Choroid plexus epithelial cell (primary cell): Measurements from ENCODE around the gene KIR2DL3.
"Not testable (repeated sequence)": the region's sequence is repeated elsewhere in the genome, so short reads cannot be mapped to it uniquely, and the experiment has no call there.

Source experiments
- DNase-seq: peaks from one replicate; pipeline ENCODE4 v3.0.0-alpha.2; 2010; ENCODE audit warnings: low read depth
- H3K4me3 ChIP-seq: 2 replicates; pipeline ENCODE4 v1.5.1; 2011; ENCODE audit warnings: low read depth, mild to moderate bottlenecking, control low read depth, low read length, moderate library complexity
- CTCF ChIP-seq: conservative IDR thresholded peaks from 2 replicates; pipeline ENCODE4 v1.5.1; 2011; ENCODE audit warnings: low read depth, mild to moderate bottlenecking, control low read depth, inconsistent platforms, low read length, moderate library complexity

Gene KIR2DL3

DNA sequence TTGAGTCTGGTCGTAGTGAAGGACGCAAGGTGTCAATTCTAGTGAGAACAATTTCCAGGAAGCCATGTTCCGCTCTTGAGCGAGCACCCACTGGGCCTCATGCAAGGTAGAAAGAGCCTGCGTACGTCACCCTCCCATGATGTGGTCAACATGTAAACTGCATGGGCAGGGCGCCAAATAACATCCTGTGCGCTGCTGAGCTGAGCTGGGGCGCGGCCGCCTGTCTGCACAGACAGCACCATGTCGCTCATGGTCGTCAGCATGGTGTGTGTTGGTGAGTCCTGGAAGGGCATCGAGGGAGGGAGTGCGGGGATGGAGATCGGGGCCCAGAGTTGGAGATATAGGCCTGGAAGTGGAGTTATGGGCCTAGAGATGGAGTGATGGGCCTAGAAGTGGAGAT lies at the start of gene KIR2DL3:
TSS of gene KIR2DL3 (plus strand) at position 208 of the 400 bp plus-strand sequence. CDS start at position 241, 33 bp downstream.
- not testable (repeated sequence) for H3K4me3 ChIP-seq, DNase-seq

DNA sequence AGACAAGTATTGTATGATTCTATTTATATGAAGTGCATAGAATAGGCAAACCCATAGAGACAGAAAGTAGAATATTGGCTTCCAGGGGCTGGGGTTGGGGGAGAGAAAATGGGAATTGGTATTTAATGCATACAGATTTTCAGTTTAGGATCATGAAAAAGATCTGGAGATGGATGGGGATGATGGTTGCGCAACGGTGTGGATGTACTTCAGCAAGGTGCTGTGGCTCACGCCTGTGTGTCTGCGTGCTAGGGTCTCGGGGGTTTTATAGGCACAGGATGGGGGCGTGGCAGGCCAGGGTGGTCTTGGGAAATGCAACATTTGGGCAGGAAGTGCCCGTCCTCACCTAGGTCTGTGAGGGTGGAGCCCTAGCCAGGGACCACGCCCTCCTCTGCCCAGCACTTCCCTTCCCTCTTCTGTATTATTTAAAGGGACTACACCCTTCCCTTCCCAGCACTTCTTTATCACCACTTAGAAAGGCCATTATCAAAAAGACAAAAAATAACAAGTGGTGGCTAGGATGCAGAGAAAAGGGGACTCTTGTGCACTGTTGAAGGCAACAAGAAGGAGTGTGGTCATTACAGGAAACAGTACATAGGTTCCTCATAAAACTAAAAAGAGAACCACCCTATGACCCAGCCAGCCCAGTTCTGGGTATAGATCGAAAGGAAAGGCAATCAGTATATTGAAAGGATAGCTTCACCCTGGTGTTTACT lies 46.6 kb upstream of the KIR2DL3 start:
- DNase-seq: no peak
- no peak overlapping the region for H3K4me3 ChIP-seq
- TF ChIP-seq CTCF: no peak

- H3K4me3 ChIP-seq: no peak overlapping the region
- no peak for DNase-seq
- TF ChIP-seq CTCF: no peak
These were observed 46.1 kb upstream of the KIR2DL3 start for GRCh38 chr19:54692298-54692615.

DNA sequence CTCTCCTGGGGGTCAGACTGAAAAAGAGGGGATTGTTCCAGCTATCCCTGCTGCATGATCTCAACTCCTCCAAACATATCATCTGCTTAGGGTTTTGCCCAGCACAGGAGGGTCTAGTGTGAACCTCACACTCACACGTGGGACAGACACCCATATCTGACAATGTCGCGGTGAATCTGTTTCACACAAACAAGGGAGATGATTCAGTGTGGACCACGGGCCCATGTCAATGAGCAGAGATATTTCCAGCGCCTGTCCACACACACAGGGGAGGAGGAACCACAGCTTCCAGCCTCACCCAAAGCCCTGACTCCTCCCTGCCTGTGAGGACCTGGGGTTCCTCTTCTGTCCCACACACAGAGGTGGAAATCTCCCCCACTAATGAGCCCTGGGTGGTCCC lies 43.7 kb upstream of the KIR2DL3 start:
- no peak for TF ChIP-seq CTCF
- no peak overlapping the region for H3K4me3 ChIP-seq
- DNase-seq: no peak

DNA sequence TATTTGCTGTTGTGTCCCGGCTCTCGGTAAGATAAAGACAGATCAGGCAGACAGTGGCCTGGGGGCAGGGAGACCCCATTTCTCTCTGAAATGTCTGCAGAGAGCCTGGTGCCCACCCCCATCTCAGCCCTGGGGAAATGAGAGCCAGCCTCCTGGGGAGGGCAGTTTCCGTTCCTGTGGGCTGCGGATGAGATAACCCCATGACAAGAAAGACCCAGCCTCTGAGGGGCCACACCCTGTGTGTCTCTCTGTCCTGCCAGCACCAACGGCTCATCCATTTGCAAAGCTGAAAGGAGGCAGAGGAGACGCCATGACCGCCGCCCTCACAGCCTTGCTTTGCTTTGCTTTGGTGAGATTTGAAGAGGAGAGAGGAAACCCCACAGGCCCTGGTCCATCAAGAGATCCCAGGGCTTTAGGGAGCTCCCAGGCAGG lies 42.2 kb upstream of the KIR2DL3 start:
- TF ChIP-seq CTCF: no peak
- H3K4me3 ChIP-seq: no peak overlapping the region
- DNase-seq: no peak

GRCh38 chr19:54696766-54697165 lies 41.5 kb upstream of the KIR2DL3 start:
- TF ChIP-seq CTCF: no peak
- no peak for DNase-seq
- no peak overlapping the region for H3K4me3 ChIP-seq

DNA sequence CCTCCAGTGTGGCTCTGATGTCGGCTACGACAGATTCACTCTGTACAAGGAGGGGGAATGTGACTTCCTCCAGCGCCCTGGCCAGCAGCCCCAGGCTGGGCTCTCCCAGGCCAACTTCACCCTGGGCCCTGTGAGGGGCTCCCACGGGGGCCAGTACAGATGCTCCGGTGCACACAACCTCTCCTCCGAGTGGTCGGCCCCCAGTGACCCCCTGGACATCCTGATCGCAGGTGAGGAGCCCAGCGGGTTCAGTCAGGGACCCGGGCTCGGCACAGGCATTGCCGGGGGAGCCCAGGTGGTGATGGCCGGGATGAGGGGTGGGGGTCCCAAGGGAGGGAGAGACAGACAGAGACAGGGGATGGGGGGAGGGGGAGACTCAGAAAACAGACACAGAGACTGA lies 40.6 kb upstream of the KIR2DL3 start:
- not testable (repeated sequence) for H3K4me3 ChIP-seq, DNase-seq

- H3K4me3 ChIP-seq: no peak overlapping the region
- DNase-seq: no peak
These were observed 33.4 kb upstream of the KIR2DL3 start for GRCh38 chr19:54704928-54705327.

More at GRCh38 chr19:54704928-54705327, 33.4 kb upstream of the KIR2DL3 start:
- no peak for TF ChIP-seq CTCF
